Measurements from ENCODE around the gene TRIM40. TPM values are rescaled to one million over a fixed set of nuclear protein-coding genes. Genes with fewer than 3 reads are reported as not detected.
A peak's percentile ranks its signal among the peaks of the same experiment; 100 is the strongest.

TRIM40 gene
- total and polyA plus RNA-seq, 2 of the 13 experiments (the other 11 are each of a cell fraction or from before 2014, with no cell fraction given), result 0.58 TPM; not detected in 1

DNA sequence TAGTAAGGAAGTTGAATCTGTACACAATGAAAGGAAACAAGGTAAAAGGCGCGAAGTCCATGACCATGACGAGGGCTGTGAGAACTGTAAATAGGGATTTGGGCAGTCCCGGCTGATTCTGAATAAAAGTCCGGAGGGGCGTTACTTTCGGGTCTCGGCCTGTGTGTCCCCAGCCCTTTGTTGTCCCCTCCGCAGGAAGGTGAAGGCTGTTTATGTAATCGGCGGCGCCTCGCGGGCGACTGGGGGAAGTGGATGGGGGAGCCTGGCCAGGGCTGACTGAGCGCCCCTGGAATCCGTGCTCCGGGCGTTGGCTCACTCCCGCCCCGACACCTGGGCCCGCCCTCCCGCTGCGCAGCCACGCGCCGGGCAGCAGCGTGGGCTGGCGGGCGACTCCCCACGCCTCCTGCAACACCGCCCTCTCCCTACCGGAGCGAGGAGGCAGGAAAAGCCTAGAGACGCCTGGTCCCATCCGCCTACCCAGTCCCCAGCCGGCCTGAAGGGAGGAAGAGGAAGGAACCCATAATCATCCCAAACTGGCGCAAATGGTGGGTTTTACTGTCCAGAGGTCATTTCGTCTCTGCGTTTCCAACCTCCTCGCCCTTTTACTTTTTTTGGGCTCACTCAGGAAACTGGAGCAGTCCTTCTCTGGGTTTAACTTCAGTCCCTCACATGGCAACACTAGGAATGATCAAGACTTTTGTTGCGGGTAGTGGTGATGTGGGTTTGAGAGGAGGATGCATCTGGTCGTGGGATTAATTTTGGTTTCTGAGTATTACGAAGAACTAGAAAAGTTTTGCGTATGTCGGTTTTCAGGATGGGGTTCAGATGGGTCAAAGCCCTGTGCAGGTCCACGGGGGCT, 35.1 kb upstream of the TRIM40 start (continued):
- TF ChIP-seq, protein P1, sequence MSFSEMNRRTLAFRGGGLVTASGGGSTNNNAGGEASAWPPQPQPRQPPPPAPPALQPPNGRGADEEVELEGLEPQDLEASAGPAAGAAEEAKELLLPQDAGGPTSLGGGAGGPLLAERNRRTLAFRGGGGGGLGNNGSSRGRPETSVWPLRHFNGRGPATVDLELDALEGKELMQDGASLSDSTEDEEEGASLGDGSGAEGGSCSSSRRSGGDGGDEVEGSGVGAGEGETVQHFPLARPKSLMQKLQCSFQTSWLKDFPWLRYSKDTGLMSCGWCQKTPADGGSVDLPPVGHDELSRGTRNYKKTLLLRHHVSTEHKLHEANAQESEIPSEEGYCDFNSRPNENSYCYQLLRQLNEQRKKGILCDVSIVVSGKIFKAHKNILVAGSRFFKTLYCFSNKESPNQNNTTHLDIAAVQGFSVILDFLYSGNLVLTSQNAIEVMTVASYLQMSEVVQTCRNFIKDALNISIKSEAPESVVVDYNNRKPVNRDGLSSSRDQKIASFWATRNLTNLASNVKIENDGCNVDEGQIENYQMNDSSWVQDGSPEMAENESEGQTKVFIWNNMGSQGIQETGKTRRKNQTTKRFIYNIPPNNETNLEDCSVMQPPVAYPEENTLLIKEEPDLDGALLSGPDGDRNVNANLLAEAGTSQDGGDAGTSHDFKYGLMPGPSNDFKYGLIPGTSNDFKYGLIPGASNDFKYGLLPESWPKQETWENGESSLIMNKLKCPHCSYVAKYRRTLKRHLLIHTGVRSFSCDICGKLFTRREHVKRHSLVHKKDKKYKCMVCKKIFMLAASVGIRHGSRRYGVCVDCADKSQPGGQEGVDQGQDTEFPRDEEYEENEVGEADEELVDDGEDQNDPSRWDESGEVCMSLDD (CRISPR knock-in tag; IDR thresholded peaks at IDR 0.05; ENCODE audit: borderline replicate concordance), result peak; percentile 98
- TF ChIP-seq SNAPC2 (CRISPR knock-in tag; IDR thresholded peaks at IDR 0.05) (no peak; the same call in 1 of the 2 replicates), FOXK1 (CRISPR knock-in tag; IDR thresholded peaks at IDR 0.05; ENCODE audit: borderline replicate concordance, low read depth) (peak; percentile 80; the same call in 1 of the 2 replicates), ZNF674 (CRISPR knock-in tag; IDR thresholded peaks at IDR 0.05; ENCODE audit: low read depth) (no peak; the same call in 1 of the 2 replicates), ZNF441 (CRISPR knock-in tag; IDR thresholded peaks at IDR 0.05; ENCODE audit: borderline replicate concordance) (peak; percentile 73; the same call in 1 of the 2 replicates)
- TF ChIP-seq, protein P2, sequence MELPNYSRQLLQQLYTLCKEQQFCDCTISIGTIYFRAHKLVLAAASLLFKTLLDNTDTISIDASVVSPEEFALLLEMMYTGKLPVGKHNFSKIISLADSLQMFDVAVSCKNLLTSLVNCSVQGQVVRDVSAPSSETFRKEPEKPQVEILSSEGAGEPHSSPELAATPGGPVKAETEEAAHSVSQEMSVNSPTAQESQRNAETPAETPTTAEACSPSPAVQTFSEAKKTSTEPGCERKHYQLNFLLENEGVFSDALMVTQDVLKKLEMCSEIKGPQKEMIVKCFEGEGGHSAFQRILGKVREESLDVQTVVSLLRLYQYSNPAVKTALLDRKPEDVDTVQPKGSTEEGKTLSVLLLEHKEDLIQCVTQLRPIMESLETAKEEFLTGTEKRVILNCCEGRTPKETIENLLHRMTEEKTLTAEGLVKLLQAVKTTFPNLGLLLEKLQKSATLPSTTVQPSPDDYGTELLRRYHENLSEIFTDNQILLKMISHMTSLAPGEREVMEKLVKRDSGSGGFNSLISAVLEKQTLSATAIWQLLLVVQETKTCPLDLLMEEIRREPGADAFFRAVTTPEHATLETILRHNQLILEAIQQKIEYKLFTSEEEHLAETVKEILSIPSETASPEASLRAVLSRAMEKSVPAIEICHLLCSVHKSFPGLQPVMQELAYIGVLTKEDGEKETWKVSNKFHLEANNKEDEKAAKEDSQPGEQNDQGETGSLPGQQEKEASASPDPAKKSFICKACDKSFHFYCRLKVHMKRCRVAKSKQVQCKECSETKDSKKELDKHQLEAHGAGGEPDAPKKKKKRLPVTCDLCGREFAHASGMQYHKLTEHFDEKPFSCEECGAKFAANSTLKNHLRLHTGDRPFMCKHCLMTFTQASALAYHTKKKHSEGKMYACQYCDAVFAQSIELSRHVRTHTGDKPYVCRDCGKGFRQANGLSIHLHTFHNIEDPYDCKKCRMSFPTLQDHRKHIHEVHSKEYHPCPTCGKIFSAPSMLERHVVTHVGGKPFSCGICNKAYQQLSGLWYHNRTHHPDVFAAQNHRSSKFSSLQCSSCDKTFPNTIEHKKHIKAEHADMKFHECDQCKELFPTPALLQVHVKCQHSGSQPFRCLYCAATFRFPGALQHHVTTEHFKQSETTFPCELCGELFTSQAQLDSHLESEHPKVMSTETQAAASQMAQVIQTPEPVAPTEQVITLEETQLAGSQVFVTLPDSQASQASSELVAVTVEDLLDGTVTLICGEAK (IDR thresholded peaks at IDR 0.05), result no peak
- TF ChIP-seq, protein P2 (CRISPR knock-in tag; IDR thresholded peaks at IDR 0.05), result peak; percentile 77
- TF ChIP-seq, protein P3, sequence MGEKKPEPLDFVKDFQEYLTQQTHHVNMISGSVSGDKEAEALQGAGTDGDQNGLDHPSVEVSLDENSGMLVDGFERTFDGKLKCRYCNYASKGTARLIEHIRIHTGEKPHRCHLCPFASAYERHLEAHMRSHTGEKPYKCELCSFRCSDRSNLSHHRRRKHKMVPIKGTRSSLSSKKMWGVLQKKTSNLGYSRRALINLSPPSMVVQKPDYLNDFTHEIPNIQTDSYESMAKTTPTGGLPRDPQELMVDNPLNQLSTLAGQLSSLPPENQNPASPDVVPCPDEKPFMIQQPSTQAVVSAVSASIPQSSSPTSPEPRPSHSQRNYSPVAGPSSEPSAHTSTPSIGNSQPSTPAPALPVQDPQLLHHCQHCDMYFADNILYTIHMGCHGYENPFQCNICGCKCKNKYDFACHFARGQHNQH (CRISPR knock-in tag; IDR thresholded peaks at IDR 0.05), result peak; percentile 82
- TF ChIP-seq, protein P4, sequence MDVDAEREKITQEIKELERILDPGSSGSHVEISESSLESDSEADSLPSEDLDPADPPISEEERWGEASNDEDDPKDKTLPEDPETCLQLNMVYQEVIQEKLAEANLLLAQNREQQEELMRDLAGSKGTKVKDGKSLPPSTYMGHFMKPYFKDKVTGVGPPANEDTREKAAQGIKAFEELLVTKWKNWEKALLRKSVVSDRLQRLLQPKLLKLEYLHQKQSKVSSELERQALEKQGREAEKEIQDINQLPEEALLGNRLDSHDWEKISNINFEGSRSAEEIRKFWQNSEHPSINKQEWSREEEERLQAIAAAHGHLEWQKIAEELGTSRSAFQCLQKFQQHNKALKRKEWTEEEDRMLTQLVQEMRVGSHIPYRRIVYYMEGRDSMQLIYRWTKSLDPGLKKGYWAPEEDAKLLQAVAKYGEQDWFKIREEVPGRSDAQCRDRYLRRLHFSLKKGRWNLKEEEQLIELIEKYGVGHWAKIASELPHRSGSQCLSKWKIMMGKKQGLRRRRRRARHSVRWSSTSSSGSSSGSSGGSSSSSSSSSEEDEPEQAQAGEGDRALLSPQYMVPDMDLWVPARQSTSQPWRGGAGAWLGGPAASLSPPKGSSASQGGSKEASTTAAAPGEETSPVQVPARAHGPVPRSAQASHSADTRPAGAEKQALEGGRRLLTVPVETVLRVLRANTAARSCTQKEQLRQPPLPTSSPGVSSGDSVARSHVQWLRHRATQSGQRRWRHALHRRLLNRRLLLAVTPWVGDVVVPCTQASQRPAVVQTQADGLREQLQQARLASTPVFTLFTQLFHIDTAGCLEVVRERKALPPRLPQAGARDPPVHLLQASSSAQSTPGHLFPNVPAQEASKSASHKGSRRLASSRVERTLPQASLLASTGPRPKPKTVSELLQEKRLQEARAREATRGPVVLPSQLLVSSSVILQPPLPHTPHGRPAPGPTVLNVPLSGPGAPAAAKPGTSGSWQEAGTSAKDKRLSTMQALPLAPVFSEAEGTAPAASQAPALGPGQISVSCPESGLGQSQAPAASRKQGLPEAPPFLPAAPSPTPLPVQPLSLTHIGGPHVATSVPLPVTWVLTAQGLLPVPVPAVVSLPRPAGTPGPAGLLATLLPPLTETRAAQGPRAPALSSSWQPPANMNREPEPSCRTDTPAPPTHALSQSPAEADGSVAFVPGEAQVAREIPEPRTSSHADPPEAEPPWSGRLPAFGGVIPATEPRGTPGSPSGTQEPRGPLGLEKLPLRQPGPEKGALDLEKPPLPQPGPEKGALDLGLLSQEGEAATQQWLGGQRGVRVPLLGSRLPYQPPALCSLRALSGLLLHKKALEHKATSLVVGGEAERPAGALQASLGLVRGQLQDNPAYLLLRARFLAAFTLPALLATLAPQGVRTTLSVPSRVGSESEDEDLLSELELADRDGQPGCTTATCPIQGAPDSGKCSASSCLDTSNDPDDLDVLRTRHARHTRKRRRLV (CRISPR knock-in tag; IDR thresholded peaks at IDR 0.05), result no peak

Data from HepG2 (cell line).